ENCODE results near the gene CSKMT.
"Not testable (repeated sequence)": the region's sequence is repeated elsewhere in the genome, so short reads cannot be mapped to it uniquely, and the experiment has no call there.

DNA sequence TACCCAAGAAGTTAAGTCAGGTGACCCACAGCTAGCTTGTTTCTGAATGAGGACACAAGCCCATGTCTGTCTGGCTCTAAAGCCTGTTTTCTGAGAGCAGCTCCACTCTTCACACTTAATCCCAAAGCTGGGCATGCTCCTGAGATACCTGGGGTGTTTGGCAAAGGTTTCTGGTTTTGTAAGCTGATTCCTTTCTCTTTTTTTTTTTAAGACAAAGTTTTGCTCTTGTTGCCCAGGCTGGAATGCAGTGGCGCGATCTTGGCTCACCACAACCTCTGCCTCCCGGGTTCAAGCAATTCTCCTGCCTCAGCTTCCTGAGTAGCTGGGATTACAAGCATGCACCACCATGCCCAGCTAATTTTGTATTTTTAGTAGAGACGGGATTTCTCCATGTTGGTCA lies 28.5 kb downstream of the CSKMT start:
- not testable (repeated sequence) for TF ChIP-seq POLR2A, POLR2AphosphoS5 (IDR thresholded peaks at IDR 0.05)
